WTC11 (cell line): ENCODE data around the gene AQP9. TPM values are rescaled to one million over a fixed set of nuclear protein-coding genes. Genes with fewer than 3 reads are reported as not detected.

Source experiments
- ATAC-seq: fragments of 200-7000 bp; cut with Tn5 transposase; 2 replicates; pipeline ENCODE4 v1.10.0; 2021; ENCODE audit warnings: mild to moderate bottlenecking, moderate library complexity
- CTCF ChIA-PET: fragments of 300-600 bp; sonication (Branson Sonifier 250); formaldehyde crosslinking; loops from one replicate; lab custom pipeline; 2021; ENCODE audit warnings: antibody characterized with exemption; lab: Charles Lee
- POLR2A ChIA-PET: fragments of 350-600 bp; sonication (Branson Sonifier 250); formaldehyde crosslinking; loops from one replicate; lab custom pipeline; 2021; ENCODE audit warnings: antibody characterized with exemption; lab: Charles Lee
- DNase-seq: peaks from one replicate; pipeline ENCODE4 v3.0.0; 2021; ENCODE audit warnings: low spot score
- H3K27ac Mint-ChIP-seq: 2 replicates; pipeline ENCODE4 v1.8.0; 2021; ENCODE audit warnings: mixed read lengths
- H3K27me3 Mint-ChIP-seq: 2 replicates; pipeline ENCODE4 v1.8.0; 2021; ENCODE audit warnings: low read depth, mild to moderate bottlenecking, moderate library complexity, mixed read lengths
- H3K36me3 Mint-ChIP-seq: 2 replicates; pipeline ENCODE4 v1.8.0; 2021; ENCODE audit warnings: mixed read lengths
- H3K4me1 Mint-ChIP-seq: 2 replicates; pipeline ENCODE4 v1.8.0; 2022; ENCODE audit warnings: mixed read lengths
- H3K4me3 Mint-ChIP-seq: 2 replicates; pipeline ENCODE4 v1.8.0; 2021; ENCODE audit warnings: mild to moderate bottlenecking, moderate library complexity, mixed read lengths
- H3K9me3 Mint-ChIP-seq: 2 replicates; pipeline ENCODE4 v1.8.0; 2021; ENCODE audit warnings: mixed read lengths
- ATF1 ChIP-seq: sonication (generic); formaldehyde crosslinking; IDR thresholded peaks from 2 replicates; pipeline ENCODE4 v1.8.1; 2023; ENCODE audit warnings: mild to moderate bottlenecking, moderate library complexity, missing genetic modification reagents
- ELF4 ChIP-seq: sonication (generic); formaldehyde crosslinking; IDR thresholded peaks from 2 replicates; pipeline ENCODE4 v1.8.1; 2022; ENCODE audit warnings: low read depth, mild to moderate bottlenecking, moderate library complexity, missing genetic modification reagents
- JUN ChIP-seq: sonication (generic); formaldehyde crosslinking; IDR thresholded peaks from 2 replicates; pipeline ENCODE4 v1.8.0; 2023; ENCODE audit warnings: mild to moderate bottlenecking, missing genetic modification reagents
- NFATC4 ChIP-seq: fragments of 250-450 bp; sonication (Bioruptor Pico); IDR thresholded peaks from 2 replicates; pipeline ENCODE4 v1.9.0; 2021; ENCODE audit warnings: mild to moderate bottlenecking
- NR2C2 ChIP-seq: sonication (generic); formaldehyde crosslinking; IDR thresholded peaks from 2 replicates; pipeline ENCODE4 v1.8.0; 2022; ENCODE audit warnings: mild to moderate bottlenecking, missing genetic modification reagents
- TEAD1 ChIP-seq: sonication (generic); formaldehyde crosslinking; IDR thresholded peaks from 2 replicates; pipeline ENCODE4 v1.8.0; 2022; ENCODE audit warnings: mild to moderate bottlenecking, missing genetic modification reagents
- TEAD4 ChIP-seq: sonication (generic); formaldehyde crosslinking; IDR thresholded peaks from 2 replicates; pipeline ENCODE4 v1.8.0; 2022; ENCODE audit warnings: mild to moderate bottlenecking, missing genetic modification reagents
- ZNF121 ChIP-seq: sonication (generic); formaldehyde crosslinking; IDR thresholded peaks from 2 replicates; pipeline ENCODE4 v1.8.0; 2023; ENCODE audit warnings: missing genetic modification reagents
- ZNF219 ChIP-seq: sonication (generic); formaldehyde crosslinking; IDR thresholded peaks from 2 replicates; pipeline ENCODE4 v1.8.0; 2023; ENCODE audit warnings: missing genetic modification reagents, mild to moderate bottlenecking, borderline replicate concordance
- ZNF396 ChIP-seq: fragments of 250-450 bp; sonication (Bioruptor Pico); IDR thresholded peaks from 2 replicates; pipeline ENCODE4 v1.8.0; 2021; ENCODE audit warnings: mild to moderate bottlenecking, moderate library complexity, borderline replicate concordance
- ZNF671 ChIP-seq: fragments of 250-450 bp; sonication (Bioruptor Pico); IDR thresholded peaks from 2 replicates; pipeline ENCODE4 v1.8.0; 2021; ENCODE audit warnings: mild to moderate bottlenecking
- total RNA-seq: library from RNA; stranded (reverse); gene quantifications from 3 replicates; pipeline ENCODE4 v1.2.3, GENCODE V29; 2021
- TF ChIP-seq, protein P1 (sequence below): sonication (generic); formaldehyde crosslinking; IDR thresholded peaks from 2 replicates; pipeline ENCODE4 v1.8.1; 2022; ENCODE audit warnings: mild to moderate bottlenecking, missing genetic modification reagents, moderate library complexity, borderline replicate concordance
- TF ChIP-seq, protein P2 (sequence below): fragments of 250-450 bp; sonication (Bioruptor Pico); IDR thresholded peaks from 2 replicates; pipeline ENCODE4 v1.9.0; 2021; ENCODE audit warnings: mild to moderate bottlenecking, borderline replicate concordance
- TF ChIP-seq, protein P3 (sequence below): sonication (generic); formaldehyde crosslinking; IDR thresholded peaks from 2 replicates; pipeline ENCODE4 v1.8.1; 2022; ENCODE audit warnings: low read depth, mild to moderate bottlenecking, moderate library complexity, missing genetic modification reagents, borderline replicate concordance
- TF ChIP-seq, protein P4 (sequence below): sonication (generic); formaldehyde crosslinking; IDR thresholded peaks from 2 replicates; pipeline ENCODE4 v1.8.1; 2022; ENCODE audit warnings: missing genetic modification reagents, borderline replicate concordance
- TF ChIP-seq, protein P5 (sequence below): fragments of 250-450 bp; sonication (Bioruptor Pico); IDR thresholded peaks from 2 replicates; pipeline ENCODE4 v2.1.2; 2022; ENCODE audit warnings: mild to moderate bottlenecking, moderate library complexity
- TF ChIP-seq, protein P6 (sequence below): sonication (generic); formaldehyde crosslinking; IDR thresholded peaks from 2 replicates; pipeline ENCODE4 v1.8.1; 2023; ENCODE audit warnings: mild to moderate bottlenecking, missing genetic modification reagents
- TF ChIP-seq, protein P7 (sequence below): sonication (generic); formaldehyde crosslinking; IDR thresholded peaks from 2 replicates; pipeline ENCODE4 v1.8.1; 2023; ENCODE audit warnings: mild to moderate bottlenecking, missing genetic modification reagents, borderline replicate concordance

The AQP9 gene
- total RNA-seq, 1 experiment from 2014 or later = 0.07 TPM

DNA sequence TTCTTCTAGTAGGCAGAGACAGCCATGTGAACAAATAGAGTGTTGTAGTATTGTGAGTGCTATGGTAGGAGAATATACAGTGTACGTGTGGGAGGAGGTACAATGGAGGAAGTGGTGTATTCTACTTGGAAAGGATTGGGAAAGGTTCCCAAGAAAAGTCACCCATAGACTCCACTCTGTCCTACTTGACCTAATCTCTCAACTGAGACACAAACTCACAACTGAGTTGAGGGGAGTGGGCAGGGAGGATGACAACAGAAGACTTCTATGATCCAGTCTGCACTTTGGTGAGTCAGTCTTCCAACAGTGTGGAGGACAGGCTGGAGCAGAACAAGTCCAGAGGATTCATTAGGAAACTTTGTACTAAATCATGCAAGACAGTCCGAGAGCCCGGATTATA is 28.8 kb upstream of the AQP9 start:
- no peak overlapping the region for H3K4me3 Mint-ChIP-seq
- ATAC-seq (no peak), DNase-seq (no peak)
- no peaks in the 10 kb centered on the region for H3K36me3 Mint-ChIP-seq
- H3K9me3 Mint-ChIP-seq = no peaks in the 10 kb centered on the region
- H3K27me3 Mint-ChIP-seq = no peaks in the 10 kb centered on the region
- ChIA-PET POLR2A (no interaction called here), CTCF (no interaction called here)
- no peak for TF ChIP-seq NFATC4 (CRISPR knock-in tag)
- TF ChIP-seq ZNF396 (CRISPR knock-in tag) = no peak
- TF ChIP-seq, protein P1, sequence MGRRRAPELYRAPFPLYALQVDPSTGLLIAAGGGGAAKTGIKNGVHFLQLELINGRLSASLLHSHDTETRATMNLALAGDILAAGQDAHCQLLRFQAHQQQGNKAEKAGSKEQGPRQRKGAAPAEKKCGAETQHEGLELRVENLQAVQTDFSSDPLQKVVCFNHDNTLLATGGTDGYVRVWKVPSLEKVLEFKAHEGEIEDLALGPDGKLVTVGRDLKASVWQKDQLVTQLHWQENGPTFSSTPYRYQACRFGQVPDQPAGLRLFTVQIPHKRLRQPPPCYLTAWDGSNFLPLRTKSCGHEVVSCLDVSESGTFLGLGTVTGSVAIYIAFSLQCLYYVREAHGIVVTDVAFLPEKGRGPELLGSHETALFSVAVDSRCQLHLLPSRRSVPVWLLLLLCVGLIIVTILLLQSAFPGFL (CRISPR knock-in tag) = no peak
- no peak for TF ChIP-seq TEAD4 (CRISPR knock-in tag)
- TF ChIP-seq, protein P2, sequence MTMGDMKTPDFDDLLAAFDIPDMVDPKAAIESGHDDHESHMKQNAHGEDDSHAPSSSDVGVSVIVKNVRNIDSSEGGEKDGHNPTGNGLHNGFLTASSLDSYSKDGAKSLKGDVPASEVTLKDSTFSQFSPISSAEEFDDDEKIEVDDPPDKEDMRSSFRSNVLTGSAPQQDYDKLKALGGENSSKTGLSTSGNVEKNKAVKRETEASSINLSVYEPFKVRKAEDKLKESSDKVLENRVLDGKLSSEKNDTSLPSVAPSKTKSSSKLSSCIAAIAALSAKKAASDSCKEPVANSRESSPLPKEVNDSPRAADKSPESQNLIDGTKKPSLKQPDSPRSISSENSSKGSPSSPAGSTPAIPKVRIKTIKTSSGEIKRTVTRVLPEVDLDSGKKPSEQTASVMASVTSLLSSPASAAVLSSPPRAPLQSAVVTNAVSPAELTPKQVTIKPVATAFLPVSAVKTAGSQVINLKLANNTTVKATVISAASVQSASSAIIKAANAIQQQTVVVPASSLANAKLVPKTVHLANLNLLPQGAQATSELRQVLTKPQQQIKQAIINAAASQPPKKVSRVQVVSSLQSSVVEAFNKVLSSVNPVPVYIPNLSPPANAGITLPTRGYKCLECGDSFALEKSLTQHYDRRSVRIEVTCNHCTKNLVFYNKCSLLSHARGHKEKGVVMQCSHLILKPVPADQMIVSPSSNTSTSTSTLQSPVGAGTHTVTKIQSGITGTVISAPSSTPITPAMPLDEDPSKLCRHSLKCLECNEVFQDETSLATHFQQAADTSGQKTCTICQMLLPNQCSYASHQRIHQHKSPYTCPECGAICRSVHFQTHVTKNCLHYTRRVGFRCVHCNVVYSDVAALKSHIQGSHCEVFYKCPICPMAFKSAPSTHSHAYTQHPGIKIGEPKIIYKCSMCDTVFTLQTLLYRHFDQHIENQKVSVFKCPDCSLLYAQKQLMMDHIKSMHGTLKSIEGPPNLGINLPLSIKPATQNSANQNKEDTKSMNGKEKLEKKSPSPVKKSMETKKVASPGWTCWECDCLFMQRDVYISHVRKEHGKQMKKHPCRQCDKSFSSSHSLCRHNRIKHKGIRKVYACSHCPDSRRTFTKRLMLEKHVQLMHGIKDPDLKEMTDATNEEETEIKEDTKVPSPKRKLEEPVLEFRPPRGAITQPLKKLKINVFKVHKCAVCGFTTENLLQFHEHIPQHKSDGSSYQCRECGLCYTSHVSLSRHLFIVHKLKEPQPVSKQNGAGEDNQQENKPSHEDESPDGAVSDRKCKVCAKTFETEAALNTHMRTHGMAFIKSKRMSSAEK (CRISPR knock-in tag) = no peak
- TF ChIP-seq, protein P3, sequence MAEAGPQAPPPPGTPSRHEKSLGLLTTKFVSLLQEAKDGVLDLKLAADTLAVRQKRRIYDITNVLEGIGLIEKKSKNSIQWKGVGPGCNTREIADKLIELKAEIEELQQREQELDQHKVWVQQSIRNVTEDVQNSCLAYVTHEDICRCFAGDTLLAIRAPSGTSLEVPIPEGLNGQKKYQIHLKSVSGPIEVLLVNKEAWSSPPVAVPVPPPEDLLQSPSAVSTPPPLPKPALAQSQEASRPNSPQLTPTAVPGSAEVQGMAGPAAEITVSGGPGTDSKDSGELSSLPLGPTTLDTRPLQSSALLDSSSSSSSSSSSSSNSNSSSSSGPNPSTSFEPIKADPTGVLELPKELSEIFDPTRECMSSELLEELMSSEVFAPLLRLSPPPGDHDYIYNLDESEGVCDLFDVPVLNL (CRISPR knock-in tag) = no peak
- TF ChIP-seq ZNF671 (CRISPR knock-in tag) = no peak
- TF ChIP-seq ZNF121 (CRISPR knock-in tag) = no peak
- TF ChIP-seq, protein P4, sequence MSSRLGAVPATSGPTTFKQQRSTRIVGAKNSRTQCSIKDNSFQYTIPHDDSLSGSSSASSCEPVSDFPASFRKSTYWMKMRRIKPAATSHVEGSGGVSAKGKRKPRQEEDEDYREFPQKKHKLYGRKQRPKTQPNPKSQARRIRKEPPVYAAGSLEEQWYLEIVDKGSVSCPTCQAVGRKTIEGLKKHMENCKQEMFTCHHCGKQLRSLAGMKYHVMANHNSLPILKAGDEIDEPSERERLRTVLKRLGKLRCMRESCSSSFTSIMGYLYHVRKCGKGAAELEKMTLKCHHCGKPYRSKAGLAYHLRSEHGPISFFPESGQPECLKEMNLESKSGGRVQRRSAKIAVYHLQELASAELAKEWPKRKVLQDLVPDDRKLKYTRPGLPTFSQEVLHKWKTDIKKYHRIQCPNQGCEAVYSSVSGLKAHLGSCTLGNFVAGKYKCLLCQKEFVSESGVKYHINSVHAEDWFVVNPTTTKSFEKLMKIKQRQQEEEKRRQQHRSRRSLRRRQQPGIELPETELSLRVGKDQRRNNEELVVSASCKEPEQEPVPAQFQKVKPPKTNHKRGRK = no peak
- TF ChIP-seq JUN (CRISPR knock-in tag) = no peak
- TF ChIP-seq, protein P5, sequence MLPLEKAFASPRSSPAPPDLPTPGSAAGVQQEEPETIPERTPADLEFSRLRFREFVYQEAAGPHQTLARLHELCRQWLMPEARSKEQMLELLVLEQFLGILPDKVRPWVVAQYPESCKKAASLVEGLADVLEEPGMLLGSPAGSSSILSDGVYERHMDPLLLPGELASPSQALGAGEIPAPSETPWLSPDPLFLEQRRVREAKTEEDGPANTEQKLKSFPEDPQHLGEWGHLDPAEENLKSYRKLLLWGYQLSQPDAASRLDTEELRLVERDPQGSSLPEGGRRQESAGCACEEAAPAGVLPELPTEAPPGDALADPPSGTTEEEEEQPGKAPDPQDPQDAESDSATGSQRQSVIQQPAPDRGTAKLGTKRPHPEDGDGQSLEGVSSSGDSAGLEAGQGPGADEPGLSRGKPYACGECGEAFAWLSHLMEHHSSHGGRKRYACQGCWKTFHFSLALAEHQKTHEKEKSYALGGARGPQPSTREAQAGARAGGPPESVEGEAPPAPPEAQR (CRISPR knock-in tag) = no peak
- TF ChIP-seq, protein P6, sequence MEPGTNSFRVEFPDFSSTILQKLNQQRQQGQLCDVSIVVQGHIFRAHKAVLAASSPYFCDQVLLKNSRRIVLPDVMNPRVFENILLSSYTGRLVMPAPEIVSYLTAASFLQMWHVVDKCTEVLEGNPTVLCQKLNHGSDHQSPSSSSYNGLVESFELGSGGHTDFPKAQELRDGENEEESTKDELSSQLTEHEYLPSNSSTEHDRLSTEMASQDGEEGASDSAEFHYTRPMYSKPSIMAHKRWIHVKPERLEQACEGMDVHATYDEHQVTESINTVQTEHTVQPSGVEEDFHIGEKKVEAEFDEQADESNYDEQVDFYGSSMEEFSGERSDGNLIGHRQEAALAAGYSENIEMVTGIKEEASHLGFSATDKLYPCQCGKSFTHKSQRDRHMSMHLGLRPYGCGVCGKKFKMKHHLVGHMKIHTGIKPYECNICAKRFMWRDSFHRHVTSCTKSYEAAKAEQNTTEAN (CRISPR knock-in tag) = no peak
- TF ChIP-seq ELF4 (CRISPR knock-in tag) = no peak
- no peak for TF ChIP-seq ZNF219 (CRISPR knock-in tag)
- TF ChIP-seq ATF1 = no peak
- no peak for TF ChIP-seq NR2C2 (CRISPR knock-in tag)
- no peak for TF ChIP-seq TEAD1 (CRISPR knock-in tag)
- TF ChIP-seq, protein P7, sequence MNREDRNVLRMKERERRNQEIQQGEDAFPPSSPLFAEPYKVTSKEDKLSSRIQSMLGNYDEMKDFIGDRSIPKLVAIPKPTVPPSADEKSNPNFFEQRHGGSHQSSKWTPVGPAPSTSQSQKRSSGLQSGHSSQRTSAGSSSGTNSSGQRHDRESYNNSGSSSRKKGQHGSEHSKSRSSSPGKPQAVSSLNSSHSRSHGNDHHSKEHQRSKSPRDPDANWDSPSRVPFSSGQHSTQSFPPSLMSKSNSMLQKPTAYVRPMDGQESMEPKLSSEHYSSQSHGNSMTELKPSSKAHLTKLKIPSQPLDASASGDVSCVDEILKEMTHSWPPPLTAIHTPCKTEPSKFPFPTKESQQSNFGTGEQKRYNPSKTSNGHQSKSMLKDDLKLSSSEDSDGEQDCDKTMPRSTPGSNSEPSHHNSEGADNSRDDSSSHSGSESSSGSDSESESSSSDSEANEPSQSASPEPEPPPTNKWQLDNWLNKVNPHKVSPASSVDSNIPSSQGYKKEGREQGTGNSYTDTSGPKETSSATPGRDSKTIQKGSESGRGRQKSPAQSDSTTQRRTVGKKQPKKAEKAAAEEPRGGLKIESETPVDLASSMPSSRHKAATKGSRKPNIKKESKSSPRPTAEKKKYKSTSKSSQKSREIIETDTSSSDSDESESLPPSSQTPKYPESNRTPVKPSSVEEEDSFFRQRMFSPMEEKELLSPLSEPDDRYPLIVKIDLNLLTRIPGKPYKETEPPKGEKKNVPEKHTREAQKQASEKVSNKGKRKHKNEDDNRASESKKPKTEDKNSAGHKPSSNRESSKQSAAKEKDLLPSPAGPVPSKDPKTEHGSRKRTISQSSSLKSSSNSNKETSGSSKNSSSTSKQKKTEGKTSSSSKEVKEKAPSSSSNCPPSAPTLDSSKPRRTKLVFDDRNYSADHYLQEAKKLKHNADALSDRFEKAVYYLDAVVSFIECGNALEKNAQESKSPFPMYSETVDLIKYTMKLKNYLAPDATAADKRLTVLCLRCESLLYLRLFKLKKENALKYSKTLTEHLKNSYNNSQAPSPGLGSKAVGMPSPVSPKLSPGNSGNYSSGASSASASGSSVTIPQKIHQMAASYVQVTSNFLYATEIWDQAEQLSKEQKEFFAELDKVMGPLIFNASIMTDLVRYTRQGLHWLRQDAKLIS (CRISPR knock-in tag) = no peak
- no peak overlapping the region for H3K27ac Mint-ChIP-seq
- peaks cover 4% of the 10 kb centered on the region for H3K4me1 Mint-ChIP-seq
